ENCODE measurements around the gene CENPX.
"Not testable (repeated sequence)": the region's sequence is repeated elsewhere in the genome, so short reads cannot be mapped to it uniquely, and the experiment has no call there.

CENPX gene

GRCh38 chr17:81995463-81996231, 27.0 kb downstream of the CENPX start:
- DNase-seq = no peak

DNA sequence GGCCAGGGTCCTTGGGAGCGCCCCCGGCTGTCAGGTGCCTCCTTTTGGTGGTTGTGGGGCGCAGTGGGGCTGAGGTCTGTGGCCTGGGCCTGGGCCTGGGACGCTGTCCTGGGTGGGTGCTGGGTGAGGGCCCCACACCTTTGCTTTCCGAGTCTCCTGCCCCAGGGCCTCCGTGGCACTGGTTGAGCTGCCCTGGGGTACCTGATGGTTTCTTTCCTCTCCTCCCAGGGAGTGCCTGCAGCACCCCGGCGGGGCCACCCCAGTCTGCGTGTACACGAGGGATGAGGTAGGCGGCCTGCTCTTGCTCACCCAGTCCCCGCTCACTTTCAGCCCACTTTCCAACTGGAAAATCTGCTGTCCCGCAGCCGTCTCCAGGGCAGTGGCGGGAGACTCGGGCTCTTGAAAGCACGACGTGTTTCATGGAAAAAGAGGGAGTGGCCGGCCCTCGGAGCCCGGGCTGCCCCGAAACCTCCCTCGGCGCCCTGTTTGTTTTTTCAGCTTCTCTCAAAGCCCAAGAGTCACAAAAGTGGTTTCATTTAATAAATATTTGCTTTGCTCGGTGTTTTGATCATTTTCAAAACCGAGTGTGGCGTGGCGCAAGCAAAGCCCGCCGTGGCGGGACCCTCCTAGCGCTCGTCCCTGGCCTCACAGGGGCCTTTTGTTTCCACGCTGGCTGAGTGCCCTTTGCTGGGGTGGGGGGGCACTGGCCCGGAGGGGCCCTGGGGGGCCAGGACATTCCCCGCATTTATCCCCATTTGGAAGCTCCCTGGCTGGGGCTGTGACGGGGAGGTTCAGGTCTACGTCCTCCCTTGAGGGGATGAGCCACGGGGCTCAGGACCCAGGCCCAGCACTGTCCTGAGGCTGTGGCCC, 27.9 kb downstream of the CENPX start:
- DNase-seq = no peak

GRCh38 chr17:81993729-81994592, 28.7 kb downstream of the CENPX start:
- no peak for DNase-seq

GRCh38 chr17:81992306-81993102, 30.2 kb downstream of the CENPX start:
- DNase-seq = no peak

- peak; percentile 98 to 99 for DNase-seq
Observed at GRCh38 chr17:81991684-81992305, 30.9 kb downstream of the CENPX start.

DNA sequence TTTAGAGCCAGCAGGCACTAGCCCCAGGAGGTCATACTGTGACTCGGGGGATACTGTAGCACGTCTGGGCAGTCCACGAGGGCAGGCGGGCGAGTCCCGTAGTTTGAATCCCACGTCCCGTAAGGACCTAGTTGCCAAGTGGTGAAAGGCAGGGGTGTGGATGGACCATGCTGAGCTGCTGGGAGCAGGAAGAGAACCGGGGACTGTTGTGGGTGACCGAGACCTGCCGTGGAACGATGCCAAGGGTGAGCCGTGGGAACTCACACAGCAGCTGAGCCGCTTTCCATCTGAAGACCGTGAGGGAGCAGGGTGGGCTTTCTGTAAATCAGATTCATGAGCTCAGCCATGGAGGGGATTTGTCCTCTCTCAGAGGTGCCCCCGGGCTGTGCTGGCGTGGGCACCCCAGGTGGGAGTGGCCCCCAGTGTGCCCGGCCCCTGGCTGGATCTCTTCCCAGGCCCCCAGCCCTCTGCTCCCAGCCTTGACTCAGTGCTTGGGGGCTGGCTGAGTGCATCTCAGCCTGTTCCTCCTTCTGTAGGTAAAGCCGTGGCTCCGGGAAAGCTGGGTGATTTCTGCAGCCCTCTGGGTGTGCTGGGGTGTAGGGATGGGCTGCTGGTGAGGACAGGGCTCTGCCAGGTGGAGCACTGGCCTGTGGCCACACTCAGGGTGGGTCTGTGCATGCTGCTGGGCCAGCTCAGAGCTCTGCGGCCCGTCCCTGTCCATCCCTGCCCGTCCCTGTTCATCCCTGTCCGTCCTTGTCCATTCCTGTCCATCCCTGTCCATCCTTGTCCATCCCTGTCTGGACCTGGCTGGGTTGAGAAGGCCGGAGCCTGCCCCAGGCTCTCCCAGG, 31.6 kb downstream of the CENPX start:
- DNase-seq = no peak

GRCh38 chr17:81987161-81987770, 35.4 kb downstream of the CENPX start:
- no peak for DNase-seq

- no peak for DNase-seq
Observed at GRCh38 chr17:81986606-81987005, 36.1 kb downstream of the CENPX start.

DNA sequence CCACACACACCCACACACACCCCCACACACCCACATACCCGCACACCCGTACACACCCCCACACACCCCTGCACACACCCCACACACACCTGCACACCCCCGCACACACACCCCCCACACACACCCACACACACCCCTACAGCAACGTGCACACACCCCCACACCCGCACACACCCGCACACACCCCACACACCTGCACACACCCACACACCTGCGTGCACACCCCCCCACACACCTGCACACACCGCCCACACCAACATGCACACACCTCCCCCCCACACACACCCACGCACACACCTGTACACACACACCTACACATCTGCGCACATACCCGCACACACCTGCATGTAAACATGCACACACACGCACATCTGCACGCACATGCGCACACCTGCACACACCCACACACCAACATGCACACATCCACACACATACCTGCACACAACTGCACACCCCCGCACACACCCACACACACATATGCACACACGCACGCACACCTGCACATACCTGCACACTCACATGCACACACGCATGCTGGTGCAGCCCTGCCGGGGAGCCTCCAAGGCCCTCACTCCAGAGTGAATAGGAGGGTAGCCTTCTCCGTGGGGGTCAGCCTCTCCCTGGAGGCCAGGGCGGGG, 37.8 kb downstream of the CENPX start:
- DNase-seq = no peak

DNA sequence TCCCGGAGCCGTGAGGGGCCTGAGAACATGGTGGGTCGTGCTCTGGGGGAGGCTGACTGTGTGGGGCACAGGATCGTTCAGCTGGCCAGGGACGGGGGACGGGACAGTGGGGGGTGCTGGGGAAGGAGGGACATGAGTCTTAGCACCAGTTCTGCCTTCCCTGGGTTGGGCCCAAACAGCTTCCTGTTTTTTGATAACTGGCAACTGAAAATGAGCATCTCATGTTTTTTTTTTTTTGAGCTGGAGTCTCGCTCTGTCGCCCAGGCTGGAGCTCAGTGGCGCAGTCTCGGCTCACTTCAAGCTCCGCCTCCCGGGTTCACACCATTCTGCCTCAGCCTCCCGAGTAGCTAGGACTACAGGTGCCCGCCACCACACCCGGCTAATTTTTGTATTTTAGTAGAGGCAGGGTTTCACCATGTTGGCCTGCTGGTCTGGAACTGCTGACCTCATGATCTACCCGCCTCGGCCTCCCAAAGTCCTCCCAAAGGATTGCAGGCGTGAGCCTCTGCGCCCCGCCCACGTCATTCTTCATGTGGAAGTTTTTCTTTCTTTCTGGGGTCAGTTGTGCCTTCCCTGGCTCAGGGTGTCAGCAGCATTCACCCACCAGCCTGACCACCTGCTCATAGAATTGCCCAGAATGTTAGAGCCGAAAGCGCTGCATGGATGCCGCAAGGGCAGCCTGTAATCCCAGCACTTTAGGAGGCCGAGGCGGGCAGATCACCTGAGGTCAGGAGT, 38.9 kb downstream of the CENPX start:
- no peak for DNase-seq

- no peak for DNase-seq
Observed at GRCh38 chr17:81983011-81983638, 39.6 kb downstream of the CENPX start.

GRCh38 chr17:81981511-81981910, 41.2 kb downstream of the CENPX start:
- not testable (repeated sequence) for DNase-seq

GRCh38 chr17:81980707-81981343, 41.9 kb downstream of the CENPX start:
- DNase-seq = no peak

- DNase-seq = no peak
Observed at GRCh38 chr17:81980122-81980521, 42.6 kb downstream of the CENPX start.

GRCh38 chr17:81978524-81979298, 44.0 kb downstream of the CENPX start:
- no peak for DNase-seq

DNA sequence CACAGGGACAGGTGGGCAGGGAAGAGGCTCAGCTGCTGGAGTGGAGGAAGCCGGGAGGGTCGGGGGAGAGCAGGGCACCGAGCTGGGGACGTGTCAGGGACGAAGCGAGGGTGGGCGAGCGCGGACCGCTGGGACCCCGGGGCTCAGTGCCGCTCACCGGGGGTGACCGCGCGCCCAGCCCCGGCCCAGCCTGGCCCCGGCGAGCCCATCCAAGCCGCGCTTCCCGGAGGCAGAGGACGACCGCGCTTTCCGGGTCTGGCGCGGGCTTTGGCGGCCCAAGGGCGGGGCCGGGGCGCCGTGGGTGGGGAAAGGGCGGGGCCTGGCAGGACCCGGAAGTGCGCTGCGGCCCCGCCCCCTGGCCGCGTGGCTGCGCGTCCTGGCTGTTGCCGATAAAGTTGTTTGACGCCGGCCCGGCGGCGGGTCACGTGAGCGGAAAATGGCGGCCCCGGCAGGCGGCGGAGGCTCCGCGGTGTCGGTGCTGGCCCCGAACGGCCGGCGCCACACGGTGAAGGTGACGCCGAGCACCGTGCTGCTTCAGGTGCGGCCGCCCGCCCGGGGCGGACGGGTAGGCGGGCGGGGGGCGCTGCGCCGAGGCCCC, 45.4 kb downstream of the CENPX start, which contains the start of gene ASPSCR1:
Gene ASPSCR1, plus strand, starts transcription at position 419 of the 598 bp plus-strand sequence. Its CDS starts 18 bp downstream, at position 437.
- peak; percentile 79 to 86 for DNase-seq
